Activated CD4-positive, alpha-beta T cell treated with anti-CD3 and anti-CD28 coated beads, Interleukin-2, amount 10 ng/mL, durations not matched to agents 24 days and 14 days (primary cell): Measurements from ENCODE around the gene INS. TPM values are rescaled to one million over a fixed set of nuclear protein-coding genes. Genes with fewer than 3 reads are reported as not detected.

Experiments used
- DNase-seq: peaks from one replicate; pipeline ENCODE4 v3.0.0; 2022
- H3K27ac Mint-ChIP-seq: one replicate; pipeline ENCODE4 v1.8.0; 2022; ENCODE audit warnings: mild to moderate bottlenecking, mixed read lengths
- H3K27me3 Mint-ChIP-seq: one replicate; pipeline ENCODE4 v1.8.0; 2022; ENCODE audit warnings: mixed read lengths
- H3K36me3 Mint-ChIP-seq: one replicate; pipeline ENCODE4 v1.8.0; 2022; ENCODE audit warnings: low read depth, mild to moderate bottlenecking, mixed read lengths
- H3K4me1 Mint-ChIP-seq: one replicate; pipeline ENCODE4 v1.8.0; 2021; ENCODE audit warnings: mixed read lengths
- H3K4me3 Mint-ChIP-seq: one replicate; pipeline ENCODE4 v1.8.0; 2022; ENCODE audit warnings: mild to moderate bottlenecking, moderate library complexity, mixed read lengths
- H3K9me3 Mint-ChIP-seq: one replicate; pipeline ENCODE4 v1.8.0; 2021; ENCODE audit warnings: mixed read lengths
- intact Hi-C: fragments of 100-400 bp; cut with micrococcal nuclease; formaldehyde crosslinking; loops from one replicate; pipeline ENCODE4 v1.15.1; 2023
- total RNA-seq: library from RNA; stranded (reverse); gene quantifications from 2 replicates; pipeline ENCODE4 v1.2.3, GENCODE V29; 2022

The INS gene
- total RNA-seq, 1 donor from 2014 or later, result not detected

DNA sequence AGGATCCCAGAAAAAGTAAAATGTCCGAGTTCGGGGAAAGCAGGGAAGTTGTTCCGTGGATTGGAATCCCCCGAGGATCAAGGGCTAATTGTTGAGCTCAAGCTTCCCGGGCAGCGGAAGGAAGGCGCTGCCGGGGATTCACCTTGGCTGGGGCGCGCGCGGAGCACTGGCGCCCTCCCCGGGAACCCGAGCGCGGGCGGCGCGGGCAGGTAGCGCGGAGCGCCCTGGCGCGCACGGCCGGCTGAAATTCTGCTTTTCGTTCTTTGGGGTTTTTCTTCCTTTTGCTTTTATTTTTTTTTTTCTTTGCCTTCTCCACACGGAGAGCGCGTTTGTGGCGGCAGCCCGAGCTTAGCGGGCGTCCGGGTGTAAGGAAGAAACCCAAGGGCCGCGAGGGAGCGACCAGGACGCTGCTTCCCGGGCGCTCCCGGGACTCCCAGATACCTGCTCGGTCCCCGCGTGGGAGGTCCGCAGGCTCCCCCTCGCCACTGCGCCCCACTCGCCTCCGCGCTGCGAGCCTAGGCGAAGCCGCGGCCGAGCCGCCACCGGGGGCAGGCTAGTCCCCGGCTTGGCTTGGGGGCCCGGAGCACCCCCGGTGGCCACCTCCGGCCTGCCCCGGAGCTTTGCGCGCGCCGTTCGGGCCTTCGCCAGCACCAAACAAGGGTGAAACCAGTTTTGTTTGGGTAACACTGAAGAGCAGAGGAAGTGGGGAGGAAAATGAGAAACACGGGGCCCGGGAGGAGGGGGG lies 17.0 kb downstream of the INS start:
- H3K36me3 Mint-ChIP-seq, result no peaks in the 10 kb centered on the region
- H3K4me3 Mint-ChIP-seq, result no peak overlapping the region
- DNase-seq, result no peak
- H3K4me1 Mint-ChIP-seq, result peaks cover 13% of the 10 kb centered on the region
- no peak overlapping the region for H3K27ac Mint-ChIP-seq
- peaks cover 68% of the 10 kb centered on the region for H3K27me3 Mint-ChIP-seq
- intact Hi-C loops, result loop anchor here (1.0 kb wide), 2 partner anchors 67 to 289 kb away; no protein-coding TSS in a partner anchor
- H3K9me3 Mint-ChIP-seq, result no peaks in the 10 kb centered on the region

DNA sequence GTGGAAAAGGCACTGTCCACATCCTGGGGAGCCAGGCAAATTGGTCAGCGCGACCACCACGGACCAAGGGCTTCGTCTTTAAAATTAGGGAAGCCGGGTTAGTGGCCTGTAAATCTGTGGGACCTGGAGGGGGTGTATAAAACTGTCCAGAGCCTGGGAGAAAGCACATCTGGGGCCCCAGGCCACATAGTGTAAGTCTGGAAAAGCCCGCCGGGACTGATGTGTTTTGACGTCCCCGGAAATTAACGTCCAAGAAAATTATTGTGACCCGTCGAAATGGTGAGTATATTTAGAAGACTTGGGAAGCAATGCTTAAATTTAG lies 17.6 kb downstream of the INS start:
- no peaks in the 10 kb centered on the region for H3K36me3 Mint-ChIP-seq
- H3K9me3 Mint-ChIP-seq, result no peaks in the 10 kb centered on the region
- peaks cover 64% of the 10 kb centered on the region for H3K27me3 Mint-ChIP-seq
- H3K27ac Mint-ChIP-seq, result peak overlapping the region; percentile 5
- no peak overlapping the region for H3K4me3 Mint-ChIP-seq
- peaks cover 13% of the 10 kb centered on the region for H3K4me1 Mint-ChIP-seq
- DNase-seq, result no peak
- intact Hi-C loops, result loop anchor here (1.0 kb wide), 2 partner anchors 66 to 288 kb away; no protein-coding TSS in a partner anchor

DNA sequence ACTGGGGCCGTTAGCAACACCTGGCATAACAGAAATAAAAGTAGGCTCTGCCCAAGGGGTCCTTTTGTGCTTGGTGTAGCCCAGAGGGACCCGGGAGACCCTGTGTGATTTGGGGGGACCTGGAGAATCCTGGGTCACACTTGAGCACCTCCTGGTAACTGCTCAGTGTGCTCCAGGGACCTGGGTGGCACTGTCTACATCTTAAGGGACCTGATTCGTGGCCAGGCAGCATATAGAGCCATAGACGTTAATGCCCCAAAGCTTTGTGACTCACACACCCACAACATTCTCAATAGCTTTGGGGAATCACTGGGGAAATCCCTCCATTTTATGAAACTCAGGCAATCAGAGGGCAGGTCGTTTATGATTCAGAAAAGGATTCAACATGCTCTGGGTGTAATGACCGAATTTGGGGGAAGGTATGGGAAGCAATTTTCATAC lies 18.2 kb downstream of the INS start:
- no peak for DNase-seq
- Mint-ChIP-seq H3K4me3 (peak overlapping the region; percentile 51), H3K27me3 (peaks cover 61% of the 10 kb centered on the region), H3K9me3 (no peaks in the 10 kb centered on the region), H3K36me3 (no peaks in the 10 kb centered on the region), H3K27ac (peak overlapping the region; percentile 80), H3K4me1 (peaks cover 13% of the 10 kb centered on the region)
- intact Hi-C loops, result loop anchor here (1.0 kb wide), 3 partner anchors 65 to 287 kb away; no protein-coding TSS in a partner anchor

DNA sequence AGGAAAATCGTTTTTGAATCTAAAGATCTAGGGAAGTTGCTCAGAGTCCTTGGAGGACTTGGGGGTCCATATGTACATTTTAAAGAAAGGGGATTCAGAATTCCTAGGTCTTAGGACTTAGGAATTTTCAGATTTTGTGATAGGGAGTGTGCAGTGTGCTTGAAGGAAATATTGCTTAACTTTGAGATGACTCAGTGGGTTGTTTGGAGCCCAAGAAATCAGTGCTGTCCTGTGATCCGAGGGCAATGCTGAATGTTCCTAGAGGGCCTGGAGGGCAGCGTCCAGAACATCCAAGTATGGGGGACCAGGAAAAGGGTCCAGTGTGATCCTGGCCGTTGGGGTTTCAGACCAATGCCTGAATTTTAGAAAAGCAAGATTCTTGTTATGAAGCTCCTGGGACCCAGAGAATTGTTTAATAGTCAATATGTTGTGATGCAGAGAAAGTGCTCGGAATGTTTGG lies 18.7 kb downstream of the INS start:
- no peaks in the 10 kb centered on the region for H3K9me3 Mint-ChIP-seq
- no peaks in the 10 kb centered on the region for H3K36me3 Mint-ChIP-seq
- H3K27ac Mint-ChIP-seq, result peak overlapping the region; percentile 80
- DNase-seq, result no peak
- H3K27me3 Mint-ChIP-seq, result peaks cover 64% of the 10 kb centered on the region
- H3K4me1 Mint-ChIP-seq, result peaks cover 13% of the 10 kb centered on the region
- no peak overlapping the region for H3K4me3 Mint-ChIP-seq
- intact Hi-C loops, result loop anchor here (1.0 kb wide), 1 partner anchor 123 kb away; no protein-coding TSS in a partner anchor

DNA sequence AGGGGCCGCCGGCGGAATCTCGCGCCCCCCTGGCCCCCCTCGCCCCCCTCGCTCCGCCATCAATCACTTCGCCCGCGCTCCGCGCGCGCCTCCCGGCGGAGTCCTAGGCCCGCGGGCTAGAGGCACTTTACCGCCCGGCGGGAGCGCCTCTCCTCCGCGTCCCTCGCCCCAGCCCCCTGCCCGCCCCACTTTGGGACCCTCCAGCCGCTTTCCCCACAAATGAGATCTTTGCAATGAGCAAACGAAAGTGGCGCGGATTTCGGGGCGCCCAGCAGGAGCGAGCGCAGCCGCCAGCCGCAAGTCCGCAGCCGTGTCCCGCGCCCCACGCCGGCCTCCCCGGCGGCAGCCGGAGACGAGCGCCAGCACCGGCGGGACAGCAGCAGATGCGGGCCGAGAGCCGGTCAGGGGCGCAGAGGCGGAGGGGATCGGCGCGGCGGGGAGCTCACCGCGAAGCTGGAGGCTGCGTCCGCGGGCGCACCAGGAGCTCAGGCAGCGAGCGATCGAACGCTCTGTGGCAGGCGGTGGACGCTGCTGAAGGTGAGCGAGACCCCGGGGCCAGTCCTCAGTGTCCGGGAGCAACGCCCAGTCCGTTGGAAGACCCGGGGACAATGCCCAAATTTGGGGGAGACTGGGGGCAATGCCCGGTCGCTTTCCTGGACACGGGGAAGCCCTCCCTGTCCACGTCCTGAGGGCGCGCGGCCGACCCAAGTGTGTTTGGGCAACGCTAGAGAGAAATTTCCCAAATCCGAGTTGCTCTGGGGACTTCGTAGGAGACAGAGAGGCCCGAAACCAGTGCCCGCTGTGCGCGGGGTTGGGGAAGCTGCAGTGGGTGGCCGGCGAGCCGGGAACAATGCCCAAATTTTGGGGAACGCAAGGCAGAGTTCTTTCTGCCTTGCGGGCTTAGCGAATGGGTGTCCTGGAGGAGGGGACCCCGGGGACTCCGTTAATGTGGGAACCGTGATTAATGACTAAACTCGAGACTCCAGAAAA lies 20.3 kb downstream of the INS start:
- intact Hi-C loops, result no loop called here
- no peaks in the 10 kb centered on the region for H3K9me3 Mint-ChIP-seq
- no peak overlapping the region for H3K4me3 Mint-ChIP-seq
- peaks cover 13% of the 10 kb centered on the region for H3K4me1 Mint-ChIP-seq
- DNase-seq, result no peak
- peak overlapping the region; percentile 69 for H3K27ac Mint-ChIP-seq
- H3K36me3 Mint-ChIP-seq, result no peaks in the 10 kb centered on the region
- H3K27me3 Mint-ChIP-seq, result peaks cover 62% of the 10 kb centered on the region

DNA sequence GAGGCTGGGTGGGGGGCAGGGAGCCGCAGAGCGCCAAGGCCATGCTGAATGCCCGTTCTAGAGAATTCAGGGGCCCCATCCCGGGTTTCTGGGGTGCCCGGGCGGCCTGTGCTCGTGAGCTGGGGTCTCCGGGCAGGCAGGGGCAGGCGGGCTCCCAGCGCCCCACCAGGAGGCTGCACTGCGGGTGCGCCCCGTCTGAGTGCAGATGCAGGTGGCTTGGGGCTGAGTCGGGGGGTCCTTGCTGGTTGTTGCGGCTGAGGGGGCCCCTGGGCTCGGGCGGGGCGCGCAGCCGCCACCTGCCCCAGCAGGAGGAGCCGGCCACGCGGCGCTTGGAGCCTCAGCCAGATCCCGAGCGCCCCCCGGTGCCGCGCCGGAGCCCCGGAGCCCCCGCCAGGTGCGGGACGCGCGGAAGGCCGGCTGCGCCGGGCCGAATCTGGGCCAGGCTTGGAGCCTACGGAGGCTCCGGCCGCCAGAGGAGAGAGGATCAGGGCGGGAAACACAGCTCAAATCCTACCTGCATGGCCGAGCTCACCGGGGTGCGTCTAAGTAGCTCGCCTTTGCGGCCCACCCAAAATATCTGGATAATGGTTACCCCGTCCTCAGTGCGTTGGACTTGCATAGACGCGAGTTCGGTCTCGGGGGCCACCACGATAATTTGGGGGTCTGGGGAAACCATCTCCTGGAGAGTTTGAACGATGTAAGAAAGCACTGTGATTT lies 21.2 kb downstream of the INS start:
- Mint-ChIP-seq H3K4me3 (no peak overlapping the region), H3K27ac (no peak overlapping the region), H3K36me3 (no peaks in the 10 kb centered on the region), H3K9me3 (no peaks in the 10 kb centered on the region), H3K27me3 (peaks cover 60% of the 10 kb centered on the region), H3K4me1 (peaks cover 13% of the 10 kb centered on the region)
- intact Hi-C loops, result no loop called here
- DNase-seq, result no peak

DNA sequence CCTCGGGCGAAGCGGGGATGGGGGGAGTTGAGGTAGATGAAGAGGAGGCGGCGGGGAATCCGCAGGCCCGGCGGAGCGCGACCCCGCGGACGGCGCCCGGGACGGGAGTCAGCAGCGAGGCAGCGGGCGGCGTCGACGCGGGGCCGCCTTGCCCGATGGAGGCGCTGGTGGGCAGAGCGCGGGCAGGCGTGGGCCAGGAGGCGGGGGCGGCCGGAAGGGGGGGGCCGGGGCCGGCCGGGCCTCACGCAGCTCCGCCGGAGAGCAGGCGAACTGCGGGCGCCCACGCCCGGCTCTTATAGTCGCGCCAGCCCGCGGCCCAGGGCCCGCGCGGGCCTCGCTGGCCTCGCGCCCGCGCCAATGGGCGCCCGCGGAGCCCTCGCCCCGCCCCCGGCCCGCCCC lies 21.9 kb downstream of the INS start, which contains the start of gene IGF2:
Gene IGF2 (minus strand): TSS at position 267 of the 399 bp plus-strand sequence. CDS start 3,866 bp downstream, outside the sequence.
- H3K36me3 Mint-ChIP-seq, result no peaks in the 10 kb centered on the region
- intact Hi-C loops, result no loop called here
- DNase-seq, result no peak
- peaks cover 61% of the 10 kb centered on the region for H3K27me3 Mint-ChIP-seq
- peak within 1 kb of the TSS; percentile 69 for H3K27ac Mint-ChIP-seq
- no peaks in the 10 kb centered on the region for H3K9me3 Mint-ChIP-seq
- peaks cover 13% of the 10 kb centered on the region for H3K4me1 Mint-ChIP-seq
- peak within 1 kb of the TSS; percentile 51 for H3K4me3 Mint-ChIP-seq

DNA sequence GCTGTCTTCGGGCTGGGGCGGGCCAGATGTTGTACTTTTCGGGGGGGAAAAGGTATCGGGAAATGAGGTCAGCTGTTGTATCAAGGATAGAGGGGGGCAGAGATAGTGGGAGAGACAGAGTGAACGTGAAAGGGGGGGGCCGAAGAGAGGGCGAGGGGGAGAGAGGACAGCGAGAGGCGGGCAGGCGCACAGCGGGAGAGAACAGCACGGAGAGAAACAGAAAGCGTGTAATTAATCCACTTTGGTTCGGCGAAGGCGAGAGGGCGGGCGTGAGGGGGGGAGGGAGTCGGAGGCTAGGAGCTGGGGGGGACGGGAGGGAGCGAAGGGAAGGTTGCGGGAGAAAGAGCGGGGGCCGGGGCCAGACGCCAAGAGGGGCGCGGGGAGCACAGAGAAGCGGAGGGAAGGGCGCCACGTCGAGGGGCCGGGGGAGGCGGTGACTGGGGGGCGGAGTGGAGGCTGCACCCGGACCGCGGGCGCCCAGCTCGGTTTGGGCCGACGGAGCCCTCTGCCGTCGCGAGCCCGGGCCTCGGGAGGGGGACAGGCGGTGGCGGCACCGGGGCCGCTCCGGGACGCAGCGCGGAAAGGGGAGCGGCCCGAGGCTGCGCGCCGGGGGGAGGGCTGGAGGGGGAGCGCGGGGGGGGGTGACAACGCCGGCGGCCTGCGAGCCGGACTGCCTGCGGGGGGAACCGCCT lies 22.4 kb downstream of the INS start:
- H3K4me3 Mint-ChIP-seq, result peak overlapping the region; percentile 51
- no peaks in the 10 kb centered on the region for H3K9me3 Mint-ChIP-seq
- peaks cover 62% of the 10 kb centered on the region for H3K27me3 Mint-ChIP-seq
- peaks cover 12% of the 10 kb centered on the region for H3K4me1 Mint-ChIP-seq
- H3K27ac Mint-ChIP-seq, result peak overlapping the region; percentile 69
- no peak for DNase-seq
- intact Hi-C loops, result no loop called here
- H3K36me3 Mint-ChIP-seq, result no peaks in the 10 kb centered on the region

DNA sequence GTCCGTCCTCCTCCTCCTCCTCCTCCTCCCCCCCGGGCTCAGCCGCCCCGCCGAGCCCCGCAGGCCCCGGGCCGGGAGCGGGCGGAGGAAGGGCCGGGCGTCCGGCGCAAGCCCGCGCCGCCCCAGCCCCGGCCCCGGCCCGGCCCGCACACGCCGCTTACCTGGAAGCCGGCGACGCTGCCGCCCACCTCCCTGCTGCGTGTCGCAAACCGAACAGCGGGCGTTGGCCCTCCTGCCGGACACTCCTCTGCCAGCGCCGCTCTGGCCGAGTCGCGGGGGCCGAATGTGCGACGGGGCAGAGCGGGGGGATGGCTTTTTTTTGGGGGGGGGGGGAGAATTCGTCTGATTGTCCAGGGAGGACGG lies 23.0 kb downstream of the INS start:
- peaks cover 63% of the 10 kb centered on the region for H3K27me3 Mint-ChIP-seq

DNA sequence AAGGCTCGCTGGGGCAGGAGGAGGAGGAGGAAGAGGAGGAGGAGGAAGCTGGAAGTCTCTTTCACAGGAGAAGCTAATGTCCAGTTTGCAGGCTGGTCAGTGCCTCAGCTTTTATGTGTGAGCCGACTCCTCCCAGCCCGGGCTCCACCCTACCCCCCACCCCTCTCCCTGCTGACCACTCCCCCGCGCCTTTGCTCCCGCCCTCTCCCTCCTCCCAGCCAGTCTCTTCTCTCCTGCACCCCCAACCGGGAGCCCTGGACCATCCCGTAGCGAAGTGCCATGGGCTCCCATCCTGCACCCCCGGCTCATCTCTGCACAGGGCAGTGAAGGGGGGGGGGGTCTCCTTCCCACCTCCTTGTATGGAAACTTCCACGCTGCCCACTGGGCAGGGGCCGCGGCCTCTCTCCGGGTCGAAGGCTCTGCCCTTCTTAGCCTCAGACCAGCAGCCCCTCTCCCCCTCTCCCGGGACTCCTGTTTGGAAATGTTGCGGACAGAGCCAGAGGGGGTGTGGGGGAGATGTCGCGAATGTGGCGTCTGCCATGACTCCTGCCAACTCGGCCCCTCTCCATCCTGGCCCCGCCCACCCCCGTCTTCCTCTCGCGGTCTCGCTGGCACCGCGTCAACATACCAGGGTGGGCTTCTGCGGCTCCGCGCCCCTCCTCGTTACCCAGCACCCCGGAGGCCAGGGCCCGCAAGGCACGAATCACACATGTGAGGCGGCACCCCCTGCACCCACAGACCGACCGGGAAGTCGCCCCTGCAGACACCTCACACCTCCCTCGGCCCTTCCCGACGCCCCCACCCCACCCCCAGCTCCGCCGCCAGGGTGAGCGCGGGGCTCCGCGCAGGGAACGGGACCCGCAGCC lies 23.6 kb downstream of the INS start:
- H3K36me3 Mint-ChIP-seq, result no peaks in the 10 kb centered on the region
- no peak for DNase-seq
- peak overlapping the region; percentile 34 for H3K27ac Mint-ChIP-seq
- H3K4me3 Mint-ChIP-seq, result no peak overlapping the region
- peaks cover 57% of the 10 kb centered on the region for H3K27me3 Mint-ChIP-seq
- intact Hi-C loops, result no loop called here
- no peaks in the 10 kb centered on the region for H3K9me3 Mint-ChIP-seq
- H3K4me1 Mint-ChIP-seq, result peaks cover 3% of the 10 kb centered on the region

More for the DNA sequence above, 23.0 kb downstream of the INS start:
- peaks cover 9% of the 10 kb centered on the region for H3K4me1 Mint-ChIP-seq
- no peak for DNase-seq
- H3K36me3 Mint-ChIP-seq, result no peaks in the 10 kb centered on the region
- H3K27ac Mint-ChIP-seq, result no peak overlapping the region
- peak overlapping the region; percentile 51 for H3K4me3 Mint-ChIP-seq
- no peaks in the 10 kb centered on the region for H3K9me3 Mint-ChIP-seq
- intact Hi-C loops, result no loop called here

DNA sequence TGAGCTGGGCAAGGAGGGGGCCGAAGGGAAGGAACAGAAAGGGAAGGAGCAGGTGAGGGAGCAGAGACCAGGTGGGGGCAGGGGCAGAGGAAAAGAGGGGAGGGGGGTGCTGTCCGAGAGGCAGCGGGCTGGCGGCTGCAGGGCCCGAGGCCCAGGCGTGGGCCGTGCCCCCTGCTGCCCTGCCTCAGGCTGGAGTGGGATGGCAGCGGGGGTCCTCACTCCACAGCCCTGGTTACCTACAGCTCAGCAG lies 24.1 kb downstream of the INS start:
- Mint-ChIP-seq H3K4me3 (no peak overlapping the region), H3K4me1 (no peaks in the 10 kb centered on the region), H3K9me3 (no peaks in the 10 kb centered on the region), H3K36me3 (no peaks in the 10 kb centered on the region), H3K27ac (no peak overlapping the region), H3K27me3 (peaks cover 56% of the 10 kb centered on the region)
- intact Hi-C loops, result no loop called here
- DNase-seq, result no peak

DNA sequence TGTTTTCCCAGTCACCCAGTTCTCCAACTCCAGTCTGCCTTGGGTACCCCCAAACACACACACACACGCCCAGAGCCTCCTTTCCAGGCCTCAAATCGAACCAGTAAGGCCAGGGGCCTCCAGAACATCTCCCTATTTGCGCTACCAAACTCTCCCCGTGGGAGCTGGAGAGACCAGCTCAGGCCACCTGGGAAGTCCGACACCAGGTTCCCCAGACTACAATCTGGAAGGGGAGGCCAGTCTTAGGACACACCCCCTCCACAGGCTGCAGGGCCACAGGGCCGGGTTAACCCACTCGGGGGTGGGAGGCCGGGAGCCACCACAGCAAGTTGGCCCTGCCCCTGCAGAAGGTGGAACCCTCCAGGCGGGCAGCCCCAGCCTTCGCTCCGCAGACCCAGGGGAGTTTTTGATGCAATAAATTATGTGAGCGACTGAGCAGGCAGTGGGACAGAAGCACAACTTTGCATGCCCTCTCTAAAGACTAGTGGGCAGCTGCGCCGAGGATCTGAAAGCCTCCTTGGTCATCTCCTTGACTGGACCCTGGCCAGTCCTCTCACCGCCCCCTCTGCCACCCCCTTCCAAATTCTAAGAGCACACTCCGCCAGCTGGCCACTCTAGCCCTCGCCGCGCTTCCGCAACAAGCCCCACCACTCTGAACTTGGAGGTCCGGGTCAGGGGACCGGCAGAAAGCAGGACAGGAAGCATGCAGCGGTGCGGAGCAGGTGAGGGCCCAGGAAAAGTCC lies 24.6 kb downstream of the INS start:
- Mint-ChIP-seq H3K36me3 (no peaks in the 10 kb centered on the region), H3K9me3 (peaks cover 2% of the 10 kb centered on the region), H3K4me3 (no peak overlapping the region), H3K27me3 (peaks cover 58% of the 10 kb centered on the region), H3K4me1 (no peaks in the 10 kb centered on the region), H3K27ac (no peak overlapping the region)
- intact Hi-C loops, result no loop called here
- DNase-seq, result no peak
